MM.1S (cell line): Measurements from ENCODE around the gene ENDOV.

ENCODE experiments used
- DNase-seq: peaks from one replicate; pipeline ENCODE4 v3.0.0-alpha.2; 2015
- H2AFZ ChIP-seq: fragments of 300-600 bp; sonication (generic); 2 replicates; pipeline ENCODE4 v1.6.0; 2016; ENCODE audit warnings: antibody characterized with exemption, low read length
- H3F3A ChIP-seq: fragments of 300-600 bp; sonication (generic); 2 replicates; pipeline ENCODE4 v1.6.1; 2016; ENCODE audit warnings: mild to moderate bottlenecking, antibody characterized with exemption, low read length, moderate library complexity, mixed read lengths; ENCODE audit not compliant: insufficient read depth
- H3K27ac ChIP-seq: fragments of 300-600 bp; sonication (generic); 2 replicates; pipeline ENCODE4 v1.5.1; 2016; ENCODE audit warnings: mild to moderate bottlenecking, low read length
- H3K27me3 ChIP-seq: fragments of 300-600 bp; sonication (generic); replicated peaks from 2 replicates; pipeline ENCODE4 v1.6.0; 2016; ENCODE audit warnings: low read length; ENCODE audit not compliant: insufficient read depth
- H3K36me3 ChIP-seq: fragments of 300-600 bp; sonication (generic); replicated peaks from 2 replicates; pipeline ENCODE4 v1.6.1; 2016; ENCODE audit warnings: mild to moderate bottlenecking, low read length, mixed read lengths; ENCODE audit not compliant: insufficient read depth
- H3K4me1 ChIP-seq: fragments of 300-600 bp; sonication (generic); 2 replicates; pipeline ENCODE4 v1.6.1; 2016; ENCODE audit warnings: low read length, mixed read lengths
- H3K4me2 ChIP-seq: fragments of 300-600 bp; sonication (generic); 2 replicates; pipeline ENCODE4 v1.6.0; 2016; ENCODE audit warnings: low read depth, low read length
- H3K4me3 ChIP-seq: fragments of 300-600 bp; sonication (generic); 2 replicates; pipeline ENCODE4 v1.5.1; 2016; ENCODE audit warnings: low read length, mixed read lengths
- H3K79me2 ChIP-seq: fragments of 300-600 bp; sonication (generic); 2 replicates; pipeline ENCODE4 v1.6.1; 2016; ENCODE audit warnings: mixed run types, low read length, mixed read lengths
- H3K9ac ChIP-seq: fragments of 300-600 bp; sonication (generic); 2 replicates; pipeline ENCODE4 v1.6.1; 2016; ENCODE audit warnings: low read length, mixed read lengths
- H3K9me2 ChIP-seq: fragments of 300-600 bp; sonication (generic); replicated peaks from 2 replicates; pipeline ENCODE4 v1.6.1; 2016; ENCODE audit warnings: mild to moderate bottlenecking, low read length, mixed read lengths; ENCODE audit not compliant: insufficient read depth
- H3K9me3 ChIP-seq: fragments of 300-600 bp; sonication (generic); replicated peaks from 2 replicates; pipeline ENCODE4 v1.6.1; 2016; ENCODE audit warnings: mild to moderate bottlenecking, low read length, mixed read lengths; ENCODE audit not compliant: insufficient read depth
- H4K20me1 ChIP-seq: fragments of 300-600 bp; sonication (generic); 2 replicates; pipeline ENCODE4 v1.6.1; 2016; ENCODE audit warnings: mild to moderate bottlenecking, low read length, moderate library complexity, mixed read lengths; ENCODE audit not compliant: insufficient read depth
- EZH2 ChIP-seq: fragments of 300-600 bp; sonication (generic); optimal IDR thresholded peaks from 2 replicates; pipeline ENCODE3; 2017; ENCODE audit warnings: low read depth, mild to moderate bottlenecking, antibody characterized with exemption, low read length, mixed read lengths
- EZH2phosphoT487 ChIP-seq: fragments of 300-600 bp; sonication (generic); IDR thresholded peaks from 2 replicates; pipeline ENCODE4 v1.6.1; 2018; ENCODE audit warnings: antibody characterized with exemption, low read length
- TF ChIP-seq, protein P1 (sequence below): fragments of 300-600 bp; sonication (generic); IDR thresholded peaks from 2 replicates; pipeline ENCODE4 v1.5.1; 2016; ENCODE audit warnings: antibody characterized with exemption, low read length, mixed read lengths

The ENDOV gene

DNA sequence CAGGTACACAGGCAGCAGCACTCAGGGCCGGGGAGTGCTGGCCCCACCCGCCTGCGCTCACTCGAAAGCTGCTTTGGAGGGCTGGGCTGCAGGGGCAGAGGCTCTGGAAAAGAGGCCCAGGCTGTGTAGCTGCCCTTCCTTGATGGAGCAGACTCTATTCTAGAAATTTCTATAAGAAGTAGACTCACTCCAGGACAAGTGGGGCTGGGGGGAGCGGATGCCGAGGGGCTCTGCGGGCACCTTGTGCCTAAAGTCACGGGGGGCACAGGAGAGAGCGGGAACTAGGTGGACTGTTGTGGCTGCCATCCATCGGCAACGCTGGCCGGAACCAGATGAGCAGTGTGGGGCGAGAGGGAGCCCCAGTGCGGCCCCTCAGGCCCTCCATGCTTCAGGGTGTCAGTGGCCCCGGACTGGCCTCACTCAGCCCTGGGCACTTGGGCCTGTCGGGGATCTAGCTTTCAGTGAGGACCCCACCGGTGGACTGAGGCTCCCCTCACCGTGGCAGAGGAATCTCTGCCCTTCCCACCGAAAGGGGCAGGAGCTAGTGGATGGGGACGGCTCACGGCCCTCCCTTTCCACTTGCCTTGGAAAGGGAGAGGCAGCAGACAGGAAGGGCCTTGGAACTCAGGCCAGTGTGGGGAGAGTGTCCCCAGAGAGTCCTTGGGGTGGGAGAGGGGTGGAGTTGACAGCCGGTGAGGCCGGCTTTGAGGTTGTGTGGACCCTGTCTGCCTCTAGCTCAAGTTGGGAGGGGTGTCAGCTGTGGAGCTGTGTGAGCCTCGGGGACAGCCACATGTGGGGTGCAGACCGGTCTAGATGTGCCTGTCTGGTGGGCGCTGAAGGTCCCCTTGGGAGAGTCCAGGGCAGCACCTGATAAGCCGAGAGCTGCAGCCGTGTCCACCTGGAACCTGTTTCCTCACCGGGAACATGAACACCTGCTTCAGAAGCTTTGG is 16.6 kb downstream of the ENDOV start:
- Histone ChIP-seq H3K27me3 (peaks cover 87% of the 10 kb centered on the region), H3K9me3 (no peaks in the 10 kb centered on the region)
- no peak for DNase-seq

DNA sequence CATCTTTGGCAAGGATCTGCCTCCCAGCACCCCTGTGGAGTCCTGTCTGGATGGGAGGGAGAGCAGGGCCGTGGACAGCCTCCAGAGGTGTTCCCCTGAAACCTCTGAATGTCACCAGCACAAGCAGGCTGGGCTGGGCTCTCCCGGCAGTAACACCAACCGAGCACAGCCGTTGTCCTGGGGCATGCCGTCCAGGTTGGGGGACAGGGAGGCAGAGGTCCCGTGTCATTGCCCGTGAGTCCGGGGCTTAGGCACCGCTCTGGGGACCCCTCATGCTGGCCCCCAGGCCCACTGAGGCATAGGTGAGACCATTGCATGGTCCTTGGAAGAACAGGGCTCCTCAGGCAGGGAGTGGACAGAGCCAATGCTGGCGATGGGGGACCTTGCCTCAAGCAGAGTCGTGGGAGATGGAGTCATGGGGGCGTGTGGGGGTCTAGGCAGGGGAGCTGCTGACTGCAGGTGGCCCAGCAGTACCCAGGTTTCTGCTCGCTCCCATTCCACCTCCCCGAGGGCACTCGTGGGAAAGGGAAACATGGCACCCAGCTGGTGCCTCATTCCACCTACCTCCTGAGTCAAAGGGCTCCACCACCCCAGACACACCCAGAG is 17.5 kb downstream of the ENDOV start:
- DNase-seq, result no peak
- no peak overlapping the region for H3K4me2 ChIP-seq
- H3K9me3 ChIP-seq, result no peaks in the 10 kb centered on the region
- no peak overlapping the region for H3K27ac ChIP-seq
- no peaks in the 10 kb centered on the region for H4K20me1 ChIP-seq
- peaks cover 92% of the 10 kb centered on the region for H3K27me3 ChIP-seq
- no peak overlapping the region for H2AFZ ChIP-seq
- no peak overlapping the region for H3K9ac ChIP-seq
- no peaks in the 10 kb centered on the region for H3K4me1 ChIP-seq
- no peaks in the 10 kb centered on the region for H3K79me2 ChIP-seq
- H3K36me3 ChIP-seq, result no peaks in the 10 kb centered on the region
- H3K4me3 ChIP-seq, result no peak overlapping the region
- H3K9me2 ChIP-seq, result no peaks in the 10 kb centered on the region
- TF ChIP-seq, protein P1, sequence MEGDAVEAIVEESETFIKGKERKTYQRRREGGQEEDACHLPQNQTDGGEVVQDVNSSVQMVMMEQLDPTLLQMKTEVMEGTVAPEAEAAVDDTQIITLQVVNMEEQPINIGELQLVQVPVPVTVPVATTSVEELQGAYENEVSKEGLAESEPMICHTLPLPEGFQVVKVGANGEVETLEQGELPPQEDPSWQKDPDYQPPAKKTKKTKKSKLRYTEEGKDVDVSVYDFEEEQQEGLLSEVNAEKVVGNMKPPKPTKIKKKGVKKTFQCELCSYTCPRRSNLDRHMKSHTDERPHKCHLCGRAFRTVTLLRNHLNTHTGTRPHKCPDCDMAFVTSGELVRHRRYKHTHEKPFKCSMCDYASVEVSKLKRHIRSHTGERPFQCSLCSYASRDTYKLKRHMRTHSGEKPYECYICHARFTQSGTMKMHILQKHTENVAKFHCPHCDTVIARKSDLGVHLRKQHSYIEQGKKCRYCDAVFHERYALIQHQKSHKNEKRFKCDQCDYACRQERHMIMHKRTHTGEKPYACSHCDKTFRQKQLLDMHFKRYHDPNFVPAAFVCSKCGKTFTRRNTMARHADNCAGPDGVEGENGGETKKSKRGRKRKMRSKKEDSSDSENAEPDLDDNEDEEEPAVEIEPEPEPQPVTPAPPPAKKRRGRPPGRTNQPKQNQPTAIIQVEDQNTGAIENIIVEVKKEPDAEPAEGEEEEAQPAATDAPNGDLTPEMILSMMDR, result no peak
- TF ChIP-seq EZH2phosphoT487, result no peak
- TF ChIP-seq EZH2, result no peak
- H3F3A ChIP-seq, result no peaks in the 10 kb centered on the region

More for the DNA sequence above, 16.6 kb downstream of the ENDOV start:
- no peaks in the 10 kb centered on the region for H3K79me2 ChIP-seq
- H2AFZ ChIP-seq, result no peak overlapping the region
- no peaks in the 10 kb centered on the region for H3K4me1 ChIP-seq
- H3K4me2 ChIP-seq, result no peak overlapping the region
- H3K9me2 ChIP-seq, result no peaks in the 10 kb centered on the region
- no peak for TF ChIP-seq EZH2phosphoT487
- TF ChIP-seq EZH2, result no peak
- TF ChIP-seq, protein P1, result no peak
- H3K4me3 ChIP-seq, result no peak overlapping the region
- no peaks in the 10 kb centered on the region for H3K36me3 ChIP-seq
- no peaks in the 10 kb centered on the region for H3F3A ChIP-seq
- no peak overlapping the region for H3K27ac ChIP-seq
- H3K9ac ChIP-seq, result no peak overlapping the region
- no peaks in the 10 kb centered on the region for H4K20me1 ChIP-seq

DNA sequence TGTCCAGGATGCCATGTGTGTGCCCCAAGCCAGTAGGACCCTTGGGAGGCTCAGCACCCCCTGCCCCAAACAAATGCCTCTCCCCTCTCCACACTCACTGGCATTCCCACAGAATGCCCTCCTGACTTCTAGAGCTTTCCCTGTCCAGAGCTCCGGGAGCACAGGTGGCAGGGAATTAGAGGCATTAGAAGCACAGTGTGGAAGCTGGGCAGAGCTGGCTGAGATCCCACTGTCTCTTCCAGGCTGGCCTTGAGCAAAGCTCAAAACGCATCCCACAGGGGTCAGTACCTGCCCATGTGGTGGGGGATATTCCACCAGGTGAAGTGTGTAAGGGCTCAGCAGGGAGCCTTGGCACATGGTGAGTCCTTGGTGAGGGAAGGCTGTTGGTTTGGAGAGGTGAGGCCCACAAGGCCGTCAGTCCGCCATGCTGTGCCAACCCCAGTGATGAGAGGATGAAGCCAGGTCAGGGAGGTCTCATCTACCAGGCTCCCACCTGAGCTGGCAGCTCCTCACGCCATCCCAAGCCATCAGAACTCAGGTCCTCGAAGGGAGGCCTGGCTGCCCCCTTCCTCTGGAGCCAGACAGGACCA is 18.1 kb downstream of the ENDOV start:
- Histone ChIP-seq H3K36me3 (no peaks in the 10 kb centered on the region), H3K27ac (no peak overlapping the region), H3F3A (no peaks in the 10 kb centered on the region), H2AFZ (no peak overlapping the region), H4K20me1 (no peaks in the 10 kb centered on the region), H3K27me3 (peaks cover 92% of the 10 kb centered on the region), H3K4me2 (no peak overlapping the region), H3K9ac (no peak overlapping the region), H3K79me2 (no peaks in the 10 kb centered on the region), H3K4me3 (no peak overlapping the region), H3K9me3 (no peaks in the 10 kb centered on the region), H3K4me1 (no peaks in the 10 kb centered on the region), H3K9me2 (no peaks in the 10 kb centered on the region)
- no peak for DNase-seq
- TF ChIP-seq EZH2 (no peak), EZH2phosphoT487 (no peak)
- TF ChIP-seq, protein P1, result no peak
